Retinal pigment epithelial cell (primary cell): Measurements from ENCODE around the gene TMEM108.
A peak's percentile ranks its signal among the peaks of the same experiment; 100 is the strongest.

Experiments used
- DNase-seq: peaks from one replicate; pipeline ENCODE4 v3.0.0-alpha.2; 2010; ENCODE audit warnings: low read depth
- H3K4me3 ChIP-seq: 2 replicates; pipeline ENCODE4 v1.5.1; 2011; ENCODE audit warnings: mild to moderate bottlenecking, low read length, control low read depth, moderate library complexity
- TF ChIP-seq, protein P1 (sequence below): conservative IDR thresholded peaks from 2 replicates; pipeline ENCODE4 v1.5.1; 2011; ENCODE audit warnings: low read depth, low read length, control low read depth, inconsistent platforms

The TMEM108 gene

DNA sequence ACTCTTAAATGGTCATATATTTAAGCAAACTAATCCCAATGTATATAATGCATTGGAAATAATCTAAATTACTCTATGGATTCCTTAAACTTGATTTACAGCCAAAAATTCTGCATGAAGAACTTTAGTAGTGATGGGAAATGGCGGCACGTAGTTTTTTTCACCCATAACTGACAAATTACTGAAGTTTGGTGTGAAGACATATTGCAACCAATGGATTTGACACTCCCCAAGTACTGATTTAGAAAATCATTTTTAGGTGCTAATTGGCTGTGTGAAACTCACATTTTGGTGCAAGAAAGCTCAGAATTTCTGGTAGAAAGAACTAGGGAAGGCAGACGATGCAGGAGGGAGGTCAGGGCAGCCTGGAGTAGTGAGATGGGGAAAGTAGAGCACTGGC, 19.3 kb upstream of the TMEM108 start:
- TF ChIP-seq, protein P1, sequence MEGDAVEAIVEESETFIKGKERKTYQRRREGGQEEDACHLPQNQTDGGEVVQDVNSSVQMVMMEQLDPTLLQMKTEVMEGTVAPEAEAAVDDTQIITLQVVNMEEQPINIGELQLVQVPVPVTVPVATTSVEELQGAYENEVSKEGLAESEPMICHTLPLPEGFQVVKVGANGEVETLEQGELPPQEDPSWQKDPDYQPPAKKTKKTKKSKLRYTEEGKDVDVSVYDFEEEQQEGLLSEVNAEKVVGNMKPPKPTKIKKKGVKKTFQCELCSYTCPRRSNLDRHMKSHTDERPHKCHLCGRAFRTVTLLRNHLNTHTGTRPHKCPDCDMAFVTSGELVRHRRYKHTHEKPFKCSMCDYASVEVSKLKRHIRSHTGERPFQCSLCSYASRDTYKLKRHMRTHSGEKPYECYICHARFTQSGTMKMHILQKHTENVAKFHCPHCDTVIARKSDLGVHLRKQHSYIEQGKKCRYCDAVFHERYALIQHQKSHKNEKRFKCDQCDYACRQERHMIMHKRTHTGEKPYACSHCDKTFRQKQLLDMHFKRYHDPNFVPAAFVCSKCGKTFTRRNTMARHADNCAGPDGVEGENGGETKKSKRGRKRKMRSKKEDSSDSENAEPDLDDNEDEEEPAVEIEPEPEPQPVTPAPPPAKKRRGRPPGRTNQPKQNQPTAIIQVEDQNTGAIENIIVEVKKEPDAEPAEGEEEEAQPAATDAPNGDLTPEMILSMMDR, result no peak
- H3K4me3 ChIP-seq, result no peak overlapping the region
- DNase-seq, result no peak

DNA sequence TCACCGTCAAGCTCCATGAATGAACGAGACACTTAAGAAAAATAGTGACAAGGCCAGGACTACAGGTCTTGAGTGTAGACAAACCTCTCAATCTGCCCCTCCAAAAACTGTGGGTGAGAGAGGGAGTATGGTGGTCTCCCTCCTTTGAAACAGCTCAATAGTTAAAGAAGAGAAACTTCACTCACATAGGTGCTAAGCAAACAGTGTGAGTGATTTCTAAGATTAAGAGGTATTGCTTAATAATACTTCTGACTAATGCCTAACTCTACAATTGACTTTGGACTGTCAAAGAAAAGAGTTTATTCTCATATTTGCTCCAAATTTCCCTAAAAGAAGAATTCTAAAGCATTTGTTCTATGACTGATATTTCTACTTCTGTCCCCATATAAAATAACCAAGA, 17.0 kb upstream of the TMEM108 start:
- DNase-seq, result no peak

DNA sequence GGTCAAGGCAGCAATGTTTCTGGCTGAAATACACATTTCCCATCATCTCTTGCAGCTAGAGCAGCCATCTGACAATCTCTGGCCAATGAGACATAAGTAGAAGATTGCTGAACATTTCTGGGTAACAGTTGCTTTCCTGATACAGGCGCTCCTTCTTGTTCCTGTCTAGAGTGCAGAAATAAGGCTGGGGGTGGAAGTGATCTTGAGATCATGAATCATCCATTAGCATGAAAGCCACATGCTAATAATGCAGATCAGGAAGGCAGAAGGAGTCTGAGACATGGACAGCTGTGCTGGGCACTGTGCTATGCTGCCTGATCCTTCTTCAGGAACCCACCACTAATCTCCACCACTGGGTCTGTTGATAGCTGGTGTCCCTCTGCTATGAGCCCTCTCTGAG, 14.8 kb upstream of the TMEM108 start:
- DNase-seq, result no peak
- TF ChIP-seq, protein P1, result no peak
- no peak overlapping the region for H3K4me3 ChIP-seq

More for the DNA sequence above, 17.0 kb upstream of the TMEM108 start:
- no peak overlapping the region for H3K4me3 ChIP-seq
- TF ChIP-seq, protein P1, result no peak

DNA sequence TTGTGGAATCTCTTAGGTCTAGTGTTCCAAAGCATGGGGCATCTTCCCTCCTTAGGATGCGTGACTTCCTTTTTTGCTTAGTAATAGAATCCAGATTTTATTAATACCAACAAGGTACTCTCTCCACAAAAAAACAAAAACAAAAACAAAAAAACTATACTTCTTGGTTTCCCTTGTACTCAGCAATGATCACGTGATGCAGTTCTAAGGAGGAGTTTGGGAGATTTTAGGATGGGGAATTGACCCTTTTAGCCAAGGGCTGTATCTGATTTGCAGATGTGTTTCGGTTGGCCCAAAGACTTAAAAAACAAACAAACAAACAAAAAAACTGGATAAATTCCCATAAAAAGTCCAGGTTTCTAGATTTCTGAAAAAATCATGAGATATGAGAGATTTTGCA, 12.6 kb upstream of the TMEM108 start:
- H3K4me3 ChIP-seq, result no peak overlapping the region
- TF ChIP-seq, protein P1, result no peak
- DNase-seq, result no peak

DNA sequence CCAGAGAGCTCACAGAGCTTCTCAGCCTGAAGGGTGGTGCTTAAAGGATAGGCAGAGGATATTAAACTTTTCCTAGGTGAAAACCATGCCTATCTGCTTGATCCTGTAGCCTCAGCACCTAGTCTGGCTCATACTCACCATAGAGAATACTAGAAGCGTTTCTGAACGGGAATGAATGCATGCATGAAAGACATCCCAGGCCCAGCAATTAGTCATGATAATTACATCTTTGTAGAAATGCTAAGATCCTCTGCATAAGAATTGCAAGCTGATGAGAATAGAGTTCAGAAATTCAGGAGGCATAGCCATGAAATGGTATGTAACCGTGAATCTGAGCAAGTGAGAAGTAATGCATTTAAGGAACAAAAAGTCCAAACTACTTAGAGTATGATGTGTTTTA, 5.9 kb upstream of the TMEM108 start:
- TF ChIP-seq, protein P1, result no peak
- no peak overlapping the region for H3K4me3 ChIP-seq
- DNase-seq, result no peak

DNA sequence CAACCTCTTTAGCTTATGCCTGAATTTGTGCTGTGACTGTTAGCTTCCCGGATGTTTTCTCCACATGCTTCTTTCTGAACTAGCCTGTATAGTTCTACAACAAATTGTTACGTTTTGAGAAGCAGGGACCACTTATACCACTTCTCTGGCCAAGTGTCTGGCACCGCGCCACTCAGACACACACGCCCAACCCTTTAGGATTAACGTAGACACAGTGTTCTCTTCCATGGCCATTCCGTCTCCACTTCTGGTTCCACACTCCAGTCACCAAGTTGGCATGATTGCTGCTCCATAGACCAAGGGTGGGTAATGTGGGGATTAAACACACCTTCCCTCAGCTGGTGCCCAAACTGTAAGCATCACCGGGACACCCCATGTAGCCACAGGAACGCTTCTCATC, 755 bp upstream of the TMEM108 start:
- no peak for DNase-seq
- TF ChIP-seq, protein P1, result no peak
- peak overlapping the region; percentile 60 for H3K4me3 ChIP-seq

DNA sequence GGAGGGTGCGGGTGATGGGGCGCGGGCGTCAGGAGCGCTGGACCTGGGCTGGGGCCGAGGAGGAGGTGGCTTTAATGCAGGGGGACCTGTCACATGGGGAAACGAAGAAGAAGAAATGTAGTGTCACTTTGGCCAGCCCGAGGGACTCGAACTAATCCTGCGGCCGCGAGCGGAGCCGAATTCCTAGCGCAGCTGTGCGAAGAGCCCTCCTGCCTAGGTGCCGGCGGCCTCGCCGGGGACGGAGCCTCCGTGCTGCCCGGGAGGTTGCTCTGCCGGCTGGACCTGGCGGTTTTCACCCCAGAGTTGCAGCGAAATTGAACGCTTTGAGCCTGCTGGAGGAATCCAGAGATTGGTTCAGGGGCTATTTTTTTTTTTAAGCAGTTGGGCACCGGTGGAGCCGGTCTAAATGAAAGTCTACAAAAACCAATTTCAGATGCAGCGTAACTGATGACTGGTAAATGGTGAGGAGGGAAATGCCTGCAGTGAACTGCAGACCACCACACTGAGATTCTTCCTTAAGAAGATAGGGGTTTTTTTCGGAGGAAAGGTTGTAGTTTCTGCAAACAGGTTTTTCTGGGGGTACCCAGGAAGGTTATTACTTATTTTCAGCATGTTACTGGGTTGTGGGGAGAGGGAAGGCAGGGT, 662 bp downstream of the TMEM108 start:
- DNase-seq, result no peak
- TF ChIP-seq, protein P1, result no peak

More for the DNA sequence above, 662 bp downstream of the TMEM108 start:
- peak overlapping the region; percentile 60 for H3K4me3 ChIP-seq
